ENCODE measurements around the gene GRIN2C. TPM values are rescaled to one million over a fixed set of nuclear protein-coding genes. Genes with fewer than 3 reads are reported as not detected.

Gene GRIN2C
- total RNA-seq, 1 donor from 2014 or later = 0.12 TPM

DNA sequence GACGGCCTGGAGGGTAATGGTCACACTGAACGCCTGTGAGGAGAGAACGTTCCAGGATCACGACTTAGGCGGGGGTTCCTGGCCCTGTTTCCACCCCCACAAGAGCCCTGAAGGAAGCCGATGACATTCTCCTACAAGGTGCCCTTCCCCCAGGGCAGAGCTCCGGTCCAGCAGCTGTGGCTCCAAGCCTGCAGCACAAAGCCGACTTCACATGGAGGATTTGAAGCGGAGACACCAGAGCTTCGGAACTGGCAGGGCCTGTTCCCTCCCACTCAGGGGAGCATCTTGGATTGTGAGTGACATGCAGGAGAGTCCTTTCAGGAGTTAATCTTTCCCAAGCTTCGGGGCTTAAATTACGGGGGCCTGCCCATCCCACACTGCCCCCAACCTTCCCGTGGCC lies 28.8 kb upstream of the GRIN2C start:
- Mint-ChIP-seq H3K27ac (ENCODE audit: unreplicated experiment) (no peak overlapping the region), H3K9me3 (ENCODE audit: unreplicated experiment) (peaks cover 4% of the 10 kb centered on the region), H3K36me3 (ENCODE audit: unreplicated experiment) (no peaks in the 10 kb centered on the region), H3K4me1 (ENCODE audit: low read depth, unreplicated experiment) (no peaks in the 10 kb centered on the region), H3K4me3 (ENCODE audit: unreplicated experiment) (no peak overlapping the region), H3K27me3 (ENCODE audit: unreplicated experiment) (peaks cover 8% of the 10 kb centered on the region)
- TF ChIP-seq, protein P1, sequence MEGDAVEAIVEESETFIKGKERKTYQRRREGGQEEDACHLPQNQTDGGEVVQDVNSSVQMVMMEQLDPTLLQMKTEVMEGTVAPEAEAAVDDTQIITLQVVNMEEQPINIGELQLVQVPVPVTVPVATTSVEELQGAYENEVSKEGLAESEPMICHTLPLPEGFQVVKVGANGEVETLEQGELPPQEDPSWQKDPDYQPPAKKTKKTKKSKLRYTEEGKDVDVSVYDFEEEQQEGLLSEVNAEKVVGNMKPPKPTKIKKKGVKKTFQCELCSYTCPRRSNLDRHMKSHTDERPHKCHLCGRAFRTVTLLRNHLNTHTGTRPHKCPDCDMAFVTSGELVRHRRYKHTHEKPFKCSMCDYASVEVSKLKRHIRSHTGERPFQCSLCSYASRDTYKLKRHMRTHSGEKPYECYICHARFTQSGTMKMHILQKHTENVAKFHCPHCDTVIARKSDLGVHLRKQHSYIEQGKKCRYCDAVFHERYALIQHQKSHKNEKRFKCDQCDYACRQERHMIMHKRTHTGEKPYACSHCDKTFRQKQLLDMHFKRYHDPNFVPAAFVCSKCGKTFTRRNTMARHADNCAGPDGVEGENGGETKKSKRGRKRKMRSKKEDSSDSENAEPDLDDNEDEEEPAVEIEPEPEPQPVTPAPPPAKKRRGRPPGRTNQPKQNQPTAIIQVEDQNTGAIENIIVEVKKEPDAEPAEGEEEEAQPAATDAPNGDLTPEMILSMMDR (IDR thresholded peaks at IDR 0.05; ENCODE audit: partially characterized antibody, unreplicated experiment) = no peak
- no peak for DNase-seq

DNA sequence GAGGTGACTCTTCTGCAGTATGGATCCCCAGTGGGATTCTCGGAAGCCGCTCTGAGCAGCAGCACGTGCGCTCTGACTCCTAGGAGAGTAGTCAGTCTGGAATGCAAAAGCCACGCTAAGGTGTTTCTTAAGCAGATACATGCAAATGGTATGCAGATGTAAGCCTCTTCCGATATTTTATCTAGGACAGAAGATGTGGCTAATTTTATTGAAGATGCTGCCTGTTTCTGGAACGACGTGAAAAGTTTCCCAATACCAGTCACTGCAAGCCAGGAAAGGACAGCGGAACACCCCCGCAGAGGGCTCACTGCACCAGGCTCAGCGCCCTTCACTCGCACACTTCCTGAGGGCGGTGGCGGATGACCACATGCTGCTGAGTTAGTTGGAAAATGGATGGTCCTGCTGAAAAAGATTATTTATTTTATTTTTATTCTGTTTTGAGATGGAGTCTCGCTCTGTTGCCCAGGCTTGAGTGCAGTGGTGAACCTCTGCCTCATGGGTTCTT lies 23.6 kb upstream of the GRIN2C start:
- H3K36me3 Mint-ChIP-seq (ENCODE audit: unreplicated experiment) = no peaks in the 10 kb centered on the region
- H3K4me1 Mint-ChIP-seq (ENCODE audit: low read depth, unreplicated experiment) = no peaks in the 10 kb centered on the region
- TF ChIP-seq, protein P1 (IDR thresholded peaks at IDR 0.05; ENCODE audit: partially characterized antibody, unreplicated experiment) = no peak
- H3K9me3 Mint-ChIP-seq (ENCODE audit: unreplicated experiment) = peaks cover 5% of the 10 kb centered on the region
- no peak overlapping the region for H3K4me3 Mint-ChIP-seq (ENCODE audit: unreplicated experiment)
- no peak overlapping the region for H3K27ac Mint-ChIP-seq (ENCODE audit: unreplicated experiment)
- no peak for DNase-seq
- peaks cover 7% of the 10 kb centered on the region for H3K27me3 Mint-ChIP-seq (ENCODE audit: unreplicated experiment)

DNA sequence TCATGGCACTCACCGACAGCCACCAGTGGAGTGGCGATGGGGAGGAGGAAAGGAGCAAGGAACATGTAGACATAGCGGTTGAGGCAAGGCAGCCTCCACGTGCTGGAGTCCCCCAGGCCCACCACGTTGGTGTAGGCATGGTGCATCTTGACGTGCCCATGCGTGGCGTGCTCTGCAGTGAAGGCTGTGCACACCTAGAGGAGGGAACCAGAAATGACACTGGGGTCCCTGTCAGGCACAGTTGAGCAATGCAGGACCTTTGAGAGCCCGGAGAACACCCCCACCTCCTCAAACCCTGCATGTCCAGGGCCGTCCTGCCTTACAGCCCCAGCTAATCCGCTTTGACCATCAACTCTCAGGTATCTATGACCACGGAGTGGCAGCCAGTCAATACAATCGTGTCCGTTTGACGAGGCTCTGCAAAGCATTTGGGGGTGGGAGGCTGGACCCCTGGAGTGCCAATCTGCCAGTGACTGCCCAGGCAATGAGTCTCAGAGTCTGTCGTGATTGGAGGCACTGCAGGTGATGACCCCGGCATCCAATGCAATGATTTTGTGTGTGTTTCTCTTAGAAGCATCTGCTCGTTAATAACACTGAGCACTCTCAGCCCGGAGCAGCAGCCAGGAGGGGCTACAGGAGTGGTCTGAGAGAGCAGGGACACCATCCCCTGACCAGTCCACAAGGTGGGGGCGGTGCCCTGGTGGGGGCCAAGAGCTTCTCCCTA lies 23.0 kb upstream of the GRIN2C start:
- DNase-seq = no peak
- H3K4me3 Mint-ChIP-seq (ENCODE audit: unreplicated experiment) = no peak overlapping the region
- H3K27ac Mint-ChIP-seq (ENCODE audit: unreplicated experiment) = no peak overlapping the region
- no peaks in the 10 kb centered on the region for H3K36me3 Mint-ChIP-seq (ENCODE audit: unreplicated experiment)
- H3K4me1 Mint-ChIP-seq (ENCODE audit: low read depth, unreplicated experiment) = no peaks in the 10 kb centered on the region
- TF ChIP-seq, protein P1 (IDR thresholded peaks at IDR 0.05; ENCODE audit: partially characterized antibody, unreplicated experiment) = no peak
- peaks cover 5% of the 10 kb centered on the region for H3K9me3 Mint-ChIP-seq (ENCODE audit: unreplicated experiment)
- peaks cover 7% of the 10 kb centered on the region for H3K27me3 Mint-ChIP-seq (ENCODE audit: unreplicated experiment)

DNA sequence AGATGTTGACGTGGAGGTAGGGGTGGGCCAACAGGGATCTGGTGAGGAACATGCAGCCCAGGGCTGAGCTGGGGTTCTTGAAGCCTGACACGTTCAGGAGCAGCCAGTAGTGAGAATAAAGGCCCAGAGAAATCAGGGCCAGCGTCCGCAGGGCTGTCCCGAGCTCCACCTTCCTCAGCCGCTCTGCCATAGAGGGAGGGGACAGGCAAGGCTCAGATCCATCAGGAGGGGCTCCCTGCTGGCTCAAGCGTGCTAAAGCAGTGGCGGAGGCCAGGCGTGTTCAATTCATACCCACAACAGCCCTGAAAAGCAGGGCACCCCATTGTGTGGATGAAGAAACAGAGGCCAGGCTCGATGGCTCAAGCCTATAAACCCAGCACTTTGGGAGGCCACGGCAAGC lies 21.4 kb upstream of the GRIN2C start:
- H3K36me3 Mint-ChIP-seq (ENCODE audit: unreplicated experiment) = no peaks in the 10 kb centered on the region
- H3K4me3 Mint-ChIP-seq (ENCODE audit: unreplicated experiment) = no peak overlapping the region
- peaks cover 5% of the 10 kb centered on the region for H3K27me3 Mint-ChIP-seq (ENCODE audit: unreplicated experiment)
- H3K27ac Mint-ChIP-seq (ENCODE audit: unreplicated experiment) = no peak overlapping the region
- no peaks in the 10 kb centered on the region for H3K4me1 Mint-ChIP-seq (ENCODE audit: low read depth, unreplicated experiment)
- H3K9me3 Mint-ChIP-seq (ENCODE audit: unreplicated experiment) = peaks cover 4% of the 10 kb centered on the region
- TF ChIP-seq, protein P1 (IDR thresholded peaks at IDR 0.05; ENCODE audit: partially characterized antibody, unreplicated experiment) = no peak
- DNase-seq = no peak

DNA sequence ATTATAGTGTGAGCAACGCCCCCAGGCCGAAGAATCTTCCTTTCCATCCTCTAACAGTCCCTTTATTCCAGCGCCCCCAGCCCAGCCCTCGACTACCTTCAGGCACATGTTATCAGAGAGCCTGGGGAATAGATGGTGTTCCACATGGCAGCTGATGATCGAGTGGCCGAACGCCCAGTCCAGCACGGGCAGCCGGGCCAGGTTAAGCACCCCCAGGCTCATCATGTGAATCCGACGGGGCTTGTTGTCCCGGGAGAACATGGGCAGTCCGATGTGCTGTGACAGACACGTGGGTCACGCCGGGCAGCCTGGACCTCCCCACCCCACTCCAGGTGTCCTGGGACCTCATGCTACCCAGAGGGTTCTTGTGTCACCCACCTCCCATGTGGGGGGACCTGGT lies 19.6 kb upstream of the GRIN2C start:
- H3K4me1 Mint-ChIP-seq (ENCODE audit: low read depth, unreplicated experiment) = no peaks in the 10 kb centered on the region
- no peak overlapping the region for H3K4me3 Mint-ChIP-seq (ENCODE audit: unreplicated experiment)
- H3K9me3 Mint-ChIP-seq (ENCODE audit: unreplicated experiment) = peaks cover 4% of the 10 kb centered on the region
- TF ChIP-seq, protein P1 (IDR thresholded peaks at IDR 0.05; ENCODE audit: partially characterized antibody, unreplicated experiment) = no peak
- H3K27me3 Mint-ChIP-seq (ENCODE audit: unreplicated experiment) = peaks cover 7% of the 10 kb centered on the region
- DNase-seq = no peak
- no peaks in the 10 kb centered on the region for H3K36me3 Mint-ChIP-seq (ENCODE audit: unreplicated experiment)
- no peak overlapping the region for H3K27ac Mint-ChIP-seq (ENCODE audit: unreplicated experiment)
